NT2/D1 (cell line): ENCODE data around the gene LSAMP.

Source experiments
- DNase-seq: peaks from one replicate; pipeline ENCODE4 v3.0.0-alpha.2; 2011; ENCODE audit warnings: low read depth, low spot score
- H3K27me3 ChIP-seq: 2 replicates; pipeline ENCODE4 v1.6.0; 2011; ENCODE audit warnings: mild to moderate bottlenecking; ENCODE audit not compliant: insufficient read length, insufficient read depth
- H3K36me3 ChIP-seq: 2 replicates; pipeline ENCODE4 v1.6.1; 2011; ENCODE audit warnings: mild to moderate bottlenecking, low read length, mixed read lengths; ENCODE audit not compliant: insufficient read depth, insufficient read length
- H3K4me1 ChIP-seq: 2 replicates; pipeline ENCODE4 v1.5.1; 2011; ENCODE audit not compliant: insufficient read depth, insufficient read length
- H3K4me3 ChIP-seq: 2 replicates; pipeline ENCODE4 v1.5.1; 2011; ENCODE audit warnings: low read depth; ENCODE audit not compliant: insufficient read length
- H3K9ac ChIP-seq: 2 replicates; pipeline ENCODE4 v1.6.0; 2011; ENCODE audit warnings: low read depth; ENCODE audit not compliant: insufficient read length
- H3K9me3 ChIP-seq: 2 replicates; pipeline ENCODE4 v1.5.1; 2011; ENCODE audit warnings: mild to moderate bottlenecking, low read length; ENCODE audit not compliant: insufficient read depth
- SUZ12 ChIP-seq: IDR thresholded peaks from 2 replicates; pipeline ENCODE4 v1.6.1; 2011; ENCODE audit not compliant: insufficient read length, insufficient read depth; ENCODE audit errors: extremely low read depth
- YY1 ChIP-seq: IDR thresholded peaks from 2 replicates; pipeline ENCODE4 v1.6.1; 2011; ENCODE audit not compliant: insufficient read length, insufficient read depth
- ZNF274 ChIP-seq: IDR thresholded peaks from 2 replicates; pipeline ENCODE4 v1.6.1; 2011; ENCODE audit warnings: mild to moderate bottlenecking, low read depth, low read length

Gene LSAMP

GRCh38 chr3:116288485-116288884 lies 156.8 kb downstream of the LSAMP start:
- Histone ChIP-seq H3K4me1 (no peaks in the 10 kb centered on the region), H3K27me3 (no peaks in the 10 kb centered on the region), H3K36me3 (no peaks in the 10 kb centered on the region), H3K9me3 (no peaks in the 10 kb centered on the region), H3K4me3 (no peak overlapping the region), H3K9ac (no peak overlapping the region)
- TF ChIP-seq SUZ12, result no peak
- TF ChIP-seq YY1, result no peak
- no peak for DNase-seq

- Histone ChIP-seq H3K27me3 (no peaks in the 10 kb centered on the region), H3K4me1 (no peaks in the 10 kb centered on the region), H3K4me3 (no peak overlapping the region), H3K9me3 (no peaks in the 10 kb centered on the region), H3K36me3 (no peaks in the 10 kb centered on the region), H3K9ac (no peak overlapping the region)
- no peak for DNase-seq
- TF ChIP-seq ZNF274 (no peak), SUZ12 (no peak), YY1 (no peak)
These were observed 159.4 kb downstream of the LSAMP start for GRCh38 chr3:116285781-116286421.

DNA sequence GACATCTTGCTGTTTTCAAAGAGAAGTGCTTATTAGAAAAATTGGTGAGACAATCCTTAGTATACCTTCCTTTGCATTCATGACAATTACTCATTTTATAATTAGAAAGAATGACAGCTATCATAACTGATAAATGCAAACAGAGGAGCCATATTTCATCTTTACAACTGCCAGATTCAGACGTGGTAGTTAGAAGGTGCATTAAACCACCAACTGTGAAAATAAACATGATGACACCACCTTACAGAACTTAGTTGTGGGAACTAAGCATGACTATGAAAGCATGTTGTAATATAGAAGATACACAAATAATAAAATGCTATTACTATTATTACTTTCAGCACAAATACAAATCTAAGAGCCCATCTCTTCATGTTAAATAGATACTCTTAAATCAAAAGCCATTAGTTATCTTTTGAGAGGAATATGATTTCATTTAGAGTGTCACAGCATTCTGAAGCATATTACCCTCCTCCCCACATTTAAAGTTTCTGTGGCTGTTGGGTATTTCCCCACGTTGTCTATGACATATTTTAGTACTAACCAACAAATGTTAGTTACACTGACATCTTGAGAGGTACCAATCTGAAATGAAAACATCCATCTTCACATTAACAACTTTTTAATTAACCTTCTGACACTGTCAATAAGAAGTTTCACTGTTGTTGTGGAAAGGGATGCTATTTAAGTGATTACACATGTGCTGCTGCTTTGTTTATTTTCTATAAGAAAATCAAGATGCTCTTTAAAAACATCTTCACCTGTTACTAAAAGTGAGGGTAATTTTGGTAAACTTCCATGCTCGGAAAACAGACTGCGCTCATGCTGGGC lies 163.8 kb downstream of the LSAMP start:
- no peaks in the 10 kb centered on the region for H3K9me3 ChIP-seq
- no peaks in the 10 kb centered on the region for H3K36me3 ChIP-seq
- H3K4me1 ChIP-seq, result no peaks in the 10 kb centered on the region
- DNase-seq, result no peak
- H3K4me3 ChIP-seq, result no peak overlapping the region
- H3K9ac ChIP-seq, result no peak overlapping the region
- no peak for TF ChIP-seq ZNF274
- TF ChIP-seq SUZ12, result no peak
- TF ChIP-seq YY1, result no peak
- H3K27me3 ChIP-seq, result no peaks in the 10 kb centered on the region

GRCh38 chr3:116280130-116280740 lies 165.1 kb downstream of the LSAMP start:
- DNase-seq, result no peak
- no peak overlapping the region for H3K9ac ChIP-seq
- no peak overlapping the region for H3K4me3 ChIP-seq
- TF ChIP-seq SUZ12 (no peak), YY1 (no peak)
- no peaks in the 10 kb centered on the region for H3K27me3 ChIP-seq
- H3K36me3 ChIP-seq, result no peaks in the 10 kb centered on the region
- no peaks in the 10 kb centered on the region for H3K4me1 ChIP-seq
- no peaks in the 10 kb centered on the region for H3K9me3 ChIP-seq

GRCh38 chr3:116276675-116277074 lies 168.6 kb downstream of the LSAMP start:
- Histone ChIP-seq H3K9ac (no peak overlapping the region), H3K36me3 (no peaks in the 10 kb centered on the region), H3K4me1 (no peaks in the 10 kb centered on the region), H3K27me3 (no peaks in the 10 kb centered on the region), H3K4me3 (no peak overlapping the region), H3K9me3 (no peaks in the 10 kb centered on the region)
- TF ChIP-seq ZNF274 (no peak), SUZ12 (no peak), YY1 (no peak)
- DNase-seq, result no peak

DNA sequence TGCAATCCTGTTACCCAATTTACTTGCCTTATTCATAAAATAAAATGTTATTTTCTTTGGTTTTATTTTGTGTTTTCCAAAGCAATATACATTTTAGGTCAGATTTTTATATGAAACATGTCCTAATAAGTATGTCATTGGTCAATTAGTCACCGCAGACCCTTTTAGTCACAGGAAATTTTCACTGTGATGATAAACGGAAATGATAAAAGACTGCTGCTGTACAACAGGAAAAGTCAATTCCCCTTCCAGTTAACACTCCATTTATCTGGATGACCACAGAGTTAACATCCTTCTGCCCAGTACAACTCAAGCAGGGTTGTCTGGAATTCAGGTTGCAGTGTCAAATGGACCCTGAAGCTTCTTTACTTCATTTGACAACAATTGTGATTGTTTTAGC lies 175.2 kb downstream of the LSAMP start:
- no peak for DNase-seq
- no peak for TF ChIP-seq ZNF274
- TF ChIP-seq YY1, result no peak
- TF ChIP-seq SUZ12, result no peak

DNA sequence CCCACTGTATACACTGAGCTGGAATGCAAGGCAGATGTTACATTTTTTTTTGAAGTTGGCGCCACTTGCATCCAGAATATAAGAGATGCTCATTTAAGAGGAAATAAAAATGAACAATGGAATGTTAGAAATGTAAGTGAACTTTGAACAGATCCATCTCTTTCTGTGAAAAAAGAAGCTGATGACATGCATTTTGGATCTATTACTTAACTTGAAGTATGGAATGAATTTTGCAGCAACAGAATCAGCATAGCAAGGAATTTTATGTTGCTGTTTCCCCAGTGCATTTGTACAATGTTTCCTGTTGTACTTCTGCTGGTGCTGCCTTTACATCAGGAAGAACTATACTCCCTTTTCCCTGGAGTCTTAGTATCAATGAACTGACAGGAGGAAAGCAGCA lies 178.2 kb downstream of the LSAMP start:
- H3K4me1 ChIP-seq, result no peaks in the 10 kb centered on the region
- H3K36me3 ChIP-seq, result no peaks in the 10 kb centered on the region
- no peak overlapping the region for H3K9ac ChIP-seq
- no peaks in the 10 kb centered on the region for H3K9me3 ChIP-seq
- H3K4me3 ChIP-seq, result no peak overlapping the region
- no peaks in the 10 kb centered on the region for H3K27me3 ChIP-seq
- no peak for TF ChIP-seq YY1
- no peak for TF ChIP-seq ZNF274
- TF ChIP-seq SUZ12, result no peak
- DNase-seq, result no peak

More for the DNA sequence above, 175.2 kb downstream of the LSAMP start:
- Histone ChIP-seq H3K9me3 (no peaks in the 10 kb centered on the region), H3K36me3 (no peaks in the 10 kb centered on the region), H3K4me3 (no peak overlapping the region), H3K27me3 (no peaks in the 10 kb centered on the region), H3K9ac (no peak overlapping the region), H3K4me1 (no peaks in the 10 kb centered on the region)
